ENCODE data around the gene WNK2.
"Not testable (repeated sequence)": the region's sequence is repeated elsewhere in the genome, so short reads cannot be mapped to it uniquely, and the experiment has no call there.

Gene WNK2

GRCh38 chr9:93345643-93346230 lies 161.8 kb downstream of the WNK2 start:
- no peak for DNase-seq

- DNase-seq = no peak
Observed at GRCh38 chr9:93346231-93347112, 162.5 kb downstream of the WNK2 start.

GRCh38 chr9:93347371-93347975 lies 163.5 kb downstream of the WNK2 start:
- not testable (repeated sequence) for DNase-seq

GRCh38 chr9:93353413-93354310 lies 169.7 kb downstream of the WNK2 start:
- DNase-seq = not testable (repeated sequence)

- DNase-seq = no peak
Observed at GRCh38 chr9:93354451-93354850, 170.5 kb downstream of the WNK2 start.

GRCh38 chr9:93355827-93356226 lies 171.9 kb downstream of the WNK2 start:
- DNase-seq = no peak

GRCh38 chr9:93357649-93358048 lies 173.7 kb downstream of the WNK2 start:
- DNase-seq = no peak

- not testable (repeated sequence) for DNase-seq
Observed at GRCh38 chr9:93359907-93360306, 176.0 kb downstream of the WNK2 start.

GRCh38 chr9:93361995-93362394 lies 178.1 kb downstream of the WNK2 start:
- DNase-seq = no peak

GRCh38 chr9:93364734-93365426 lies 180.9 kb downstream of the WNK2 start:
- no peak for DNase-seq

GRCh38 chr9:93365427-93366118 lies 181.6 kb downstream of the WNK2 start:
- no peak for DNase-seq

GRCh38 chr9:93366119-93366447 lies 182.1 kb downstream of the WNK2 start:
- no peak for DNase-seq

- not testable (repeated sequence) for DNase-seq
Observed at GRCh38 chr9:93366486-93366885, 182.5 kb downstream of the WNK2 start.

GRCh38 chr9:93368437-93368836 lies 184.5 kb downstream of the WNK2 start:
- no peak for DNase-seq

GRCh38 chr9:93369686-93370085 lies 185.7 kb downstream of the WNK2 start:
- no peak for DNase-seq
